ENCODE data around the gene ZNF502.

GRCh38 chr3:44674211-44674610 lies 38.2 kb upstream of the ZNF502 start:
- TF ChIP-seq CTCF (IDR thresholded peaks at IDR 0.05) (no peak), POLR2A (IDR thresholded peaks at IDR 0.05) (no peak)
